GM12878 (cell line): Measurements from ENCODE around the gene RNF181. TPM values are rescaled to one million over a fixed set of nuclear protein-coding genes. Genes with fewer than 3 reads are reported as not detected.

ENCODE experiments used
- ATAC-seq: fragments of 200-7000 bp; cut with Tn5 transposase; 3 replicates; pipeline ENCODE4 v1.9.1; 2020; ENCODE audit warnings: mild to moderate bottlenecking, moderate library complexity
- BruUV-seq: library from RNA; stranded (reverse); fragments of 400-500 nt; replicated peaks from 2 replicates; lab custom pipeline; 2021; lab: Mats Ljungman, UMichigan
- CTCF ChIA-PET: fragments of 300-600 bp; sonication (Branson Sonifier 250); formaldehyde crosslinking; extraction: SDS; loops from one replicate; lab custom pipeline; 2021; ENCODE audit warnings: inconsistent platforms; lab: Yijun Ruan, JAX
- POLR2A ChIA-PET: fragments of 350-600 bp; formaldehyde crosslinking; extraction: SDS; loops from one replicate; lab custom pipeline; 2021; ENCODE audit warnings: inconsistent platforms; lab: Charles Lee
- RAD21 ChIA-PET: fragments of 300-600 bp; sonication (Branson Sonifier 250); formaldehyde crosslinking; loops from one replicate; lab custom pipeline; 2023; ENCODE audit warnings: antibody characterized with exemption; ENCODE audit not compliant: unreplicated experiment; lab: Charles Lee
- SMC1A ChIA-PET: fragments of 300-600 bp; sonication (Branson Sonifier 250); formaldehyde crosslinking; loops from one replicate; lab custom pipeline; 2023; ENCODE audit not compliant: unreplicated experiment, uncharacterized antibody; lab: Charles Lee
- DNase-seq: peaks from one replicate; pipeline ENCODE4 v3.0.0-alpha.2; 2011; ENCODE audit warnings: low read depth, low spot score
- FAIRE-seq: peaks from 3 replicates; lab custom pipeline; 2011; peaks lifted over from hg19 to GRCh38; lab: Jason Lieb, UNC
- H2AFZ ChIP-seq: 2 replicates; pipeline ENCODE4 v1.6.0; 2011; ENCODE audit warnings: low read depth, low read length, control low read depth; ENCODE audit not compliant: control insufficient read depth
- H3K27ac ChIP-seq: 2 replicates; pipeline ENCODE4 v1.5.1; 2011; ENCODE audit warnings: control low read depth; ENCODE audit not compliant: control insufficient read depth, insufficient read depth
- H3K27me3 ChIP-seq, 2 experiments: replicated peaks in 1 of 2; 2 replicates each; pipeline versions ENCODE4 v1.6.0 to v1.6.1; 2011; ENCODE audit warnings: low read length in 1 of 2; ENCODE audit not compliant: control insufficient read depth in 2 of 2, insufficient read depth in 2 of 2
- H3K36me3 ChIP-seq, 2 experiments: 2 replicates each; pipeline ENCODE4 v1.5.1; 2011; ENCODE audit warnings: low read length in 1 of 2; ENCODE audit not compliant: control insufficient read depth in 2 of 2, insufficient read depth in 2 of 2
- H3K4me1 ChIP-seq: 2 replicates; pipeline ENCODE4 v1.6.1; 2011; ENCODE audit warnings: mild to moderate bottlenecking, low read length, moderate library complexity, mixed read lengths; ENCODE audit not compliant: control insufficient read depth, insufficient read depth
- H3K4me2 ChIP-seq: 2 replicates; pipeline ENCODE4 v1.6.0; 2011; ENCODE audit warnings: control low read depth; ENCODE audit not compliant: control insufficient read depth, insufficient read depth
- H3K4me3 ChIP-seq: fragments of 200-600 bp; sonication (generic); 2 replicates; pipeline ENCODE4 v1.5.1; 2016
- H3K79me2 ChIP-seq: 2 replicates; pipeline ENCODE4 v1.6.0; 2011; ENCODE audit warnings: low read length; ENCODE audit not compliant: control insufficient read depth, insufficient read depth
- H3K9ac ChIP-seq: 2 replicates; pipeline ENCODE4 v1.8.0; 2011; ENCODE audit warnings: low read length, control low read depth, mixed read lengths; ENCODE audit not compliant: control insufficient read depth, insufficient read depth
- H3K9me3 ChIP-seq: replicated peaks from 3 replicates; pipeline ENCODE4 v1.5.1; 2011; ENCODE audit warnings: mild to moderate bottlenecking, low read length; ENCODE audit not compliant: control insufficient read depth, insufficient read depth
- H4K20me1 ChIP-seq: 2 replicates; pipeline ENCODE4 v1.6.0; 2011; ENCODE audit not compliant: control insufficient read depth, insufficient read depth
- IKZF1 ChIP-seq: fragments of 450-650 bp; conservative IDR thresholded peaks from 2 replicates; pipeline ENCODE4 v1.6.1; 2017; ENCODE audit warnings: antibody characterized with exemption, mild to moderate bottlenecking
- MEF2B ChIP-seq: fragments of 450-650 bp; IDR thresholded peaks from 2 replicates; pipeline ENCODE4 v1.6.1; 2018; ENCODE audit warnings: mild to moderate bottlenecking, moderate library complexity; ENCODE audit not compliant: partially characterized antibody, poor library complexity, severe bottlenecking
- NFXL1 ChIP-seq: fragments of 450-650 bp; IDR thresholded peaks from 2 replicates; pipeline ENCODE4 v1.6.1; 2017; ENCODE audit warnings: antibody characterized with exemption, mild to moderate bottlenecking, borderline replicate concordance
- RCOR1 ChIP-seq: conservative IDR thresholded peaks from 2 replicates; pipeline ENCODE4 v1.6.1; 2012; ENCODE audit warnings: low read depth, low read length, improper control_type of control experiment
- SIX5 ChIP-seq: IDR thresholded peaks from 2 replicates; pipeline ENCODE4 v1.6.1; 2011; ENCODE audit warnings: mild to moderate bottlenecking, low read depth, low read length, moderate library complexity; ENCODE audit not compliant: severe bottlenecking
- SPI1 ChIP-seq: IDR thresholded peaks from 2 replicates; pipeline ENCODE4 v1.6.1; 2011; ENCODE audit warnings: low read depth, mild to moderate bottlenecking, low read length, moderate library complexity, borderline replicate concordance; ENCODE audit not compliant: insufficient read depth
- SRF ChIP-seq, 2 experiments: IDR thresholded peaks; 2 replicates each; pipeline ENCODE4 v1.6.1; 2011; ENCODE audit warnings: low read depth in 2 of 2, low read length in 2 of 2, mild to moderate bottlenecking in 1 of 2, moderate library complexity in 1 of 2
- TCF12 ChIP-seq: IDR thresholded peaks from 2 replicates; pipeline ENCODE4 v1.6.1; 2011; ENCODE audit warnings: low read depth, mild to moderate bottlenecking, low read length
- ZBTB11 ChIP-seq: fragments of 450-650 bp; formaldehyde crosslinking; IDR thresholded peaks from 2 replicates; pipeline ENCODE4 v1.5.0; 2022; ENCODE audit warnings: mild to moderate bottlenecking, missing genetic modification characterization
- ZNF687 ChIP-seq: fragments of 450-650 bp; IDR thresholded peaks from 2 replicates; pipeline ENCODE4 v1.6.1; 2017; ENCODE audit warnings: mild to moderate bottlenecking, moderate library complexity
- WGBS: methylation state at CpG from one replicate; pipeline ENCODE4 v1.1.6; 2016; ENCODE audit warnings: low lambda C conversion rate; ENCODE audit not compliant: insufficient replicate concordance, insufficient coverage; ENCODE audit errors: missing lambda C conversion rate; 5-methylcytosine and 5-hydroxymethylcytosine counted together
- in situ Hi-C: fragments of 300-500 bp; cut with MboI; formaldehyde crosslinking; loops from 9 replicates; pipeline ENCODE4 v1.14.3; 2018; ENCODE audit warnings: mixed read lengths
- intact Hi-C: fragments of 100-400 bp; cut with micrococcal nuclease; formaldehyde crosslinking; loops from one replicate; pipeline ENCODE4 v1.14.2; 2022; ENCODE audit not compliant: unreplicated experiment
- polyA plus RNA-seq, 11 experiments: library from polyadenylated mRNA; depleted of rRNA in 4 of 11; unstranded in 6 of 11; stranded (reverse) in 5 of 11; fragments of >200 nt; fragmentation: Nextera tagmentation in 4 of 11; fragmentation: Illumina TruSeq in 1 of 11; extraction: Ambion mirVana in 4 of 11; extraction: Trizol in 1 of 11; gene quantifications; 1 replicate in 1 of 11; 2 replicates in 10 of 11; pipeline versions ENCODE4 v1.2.1 to v1.2.3, GENCODE V29; 2011 to 2016; ENCODE audit warnings: inconsistent platforms in 2 of 11, missing spikeins in 2 of 11, low read depth in 1 of 11
- total RNA-seq, 4 experiments: library from RNA; depleted of rRNA in 3 of 4; stranded (reverse); fragments of >200 nt in 3 of 4; fragmentation: Illumina TruSeq in 1 of 4; extraction: Trizol in 1 of 4; gene quantifications; 2 replicates each; pipeline versions ENCODE4 v1.2.1 to v1.2.3, GENCODE V29; 2013 to 2021
- TF ChIP-seq, protein P1 (sequence below): fragments of 450-650 bp; IDR thresholded peaks from 2 replicates; pipeline ENCODE4 v1.6.1; 2017; ENCODE audit warnings: low read depth, mild to moderate bottlenecking, moderate library complexity
- TF ChIP-seq, protein P2 (sequence below): IDR thresholded peaks from 2 replicates; pipeline ENCODE4 v1.6.1; 2012; ENCODE audit warnings: low read depth, low read length, improper control_type of control experiment

The RNF181 gene
- total and polyA plus RNA-seq, 10 of the 15 experiments (the other 5 are each of a cell fraction or from before 2014, with no cell fraction given), result 101 to 409 (median 213) TPM

- H3K9me3 ChIP-seq, result no peaks in the 10 kb centered on the region
- ChIA-PET CTCF (interaction anchor here (0.7 to 1.6 kb wide), 5 partner anchors 9 to 108 kb away, joined by 3 to 5 read pairs (median 3); partner anchors contain the start of gene RNF181), POLR2A (interaction anchor here (0.7 to 4.6 kb wide), 7 partner anchors 8 to 41 kb away, joined by 3 to 57 read pairs (median 5); partner anchors contain the start of genes GGCX, MAT2A, RNF181 and TMEM150A), RAD21 (interaction anchor here (0.8 to 1.2 kb wide), 6 partner anchors 27 to 225 kb away, joined by 3 to 4 read pairs (median 3); partner anchors contain the start of genes ELMOD3, RETSAT and SH2D6), SMC1A (interaction anchor here (0.6 to 4.4 kb wide), 10 partner anchors 8 to 261 kb away, joined by 3 to 20 read pairs (median 4); partner anchors contain the start of gene RNF181)
- TSS peak; percentile 68 for BruUV-seq
- peak overlapping the region; percentile 77 for H3K4me3 ChIP-seq
- H2AFZ ChIP-seq, result peak overlapping the region; percentile 11; the same call in 1 of the 2 replicates
- FAIRE-seq, result no peak
- peak overlapping the region; percentile 82 for H3K9ac ChIP-seq
- WGBS, result 64% methylated on average over 6 of the region's 6 CpGs
- peak overlapping the region; percentile 77 for H3K27ac ChIP-seq
- intact Hi-C loops, result no loop called here
- H3K4me1 ChIP-seq, result peaks cover 19% of the 10 kb centered on the region
- H3K27me3 ChIP-seq, result no peaks in the 10 kb centered on the region
- peaks cover 26% of the 10 kb centered on the region for H3K79me2 ChIP-seq
- DNase-seq, result no peak
- peak; percentile 12; the same call in 2 of the 3 replicates for ATAC-seq
- no peaks in the 10 kb centered on the region for H4K20me1 ChIP-seq
- peak overlapping the region; percentile 85 for H3K4me2 ChIP-seq
- in situ Hi-C loops, result no loop called here
- peaks cover 0 to 6% of the 10 kb centered on the region in 2 experiments; a peak in 2 of 4 replicates for H3K36me3 ChIP-seq
- TF ChIP-seq ZNF687 (no peak), RCOR1 (no peak), NFXL1 (no peak), SPI1 (peak; percentile 61; the same call in 1 of the 2 replicates), ZBTB11 (CRISPR knock-in tag) (no peak), IKZF1 (0 out of 2 replicates have a peak, but pooled peaks have one; percentile 37), SIX5 (no peak), TCF12 (0 out of 2 replicates have a peak, but pooled peaks have one; percentile 22), MEF2B (peak; percentile 56), SRF (IDR thresholded peaks at IDR 0.05; ENCODE audit: low read depth in 2 of 2, low read length in 2 of 2) (no peak)
- TF ChIP-seq, protein P1, sequence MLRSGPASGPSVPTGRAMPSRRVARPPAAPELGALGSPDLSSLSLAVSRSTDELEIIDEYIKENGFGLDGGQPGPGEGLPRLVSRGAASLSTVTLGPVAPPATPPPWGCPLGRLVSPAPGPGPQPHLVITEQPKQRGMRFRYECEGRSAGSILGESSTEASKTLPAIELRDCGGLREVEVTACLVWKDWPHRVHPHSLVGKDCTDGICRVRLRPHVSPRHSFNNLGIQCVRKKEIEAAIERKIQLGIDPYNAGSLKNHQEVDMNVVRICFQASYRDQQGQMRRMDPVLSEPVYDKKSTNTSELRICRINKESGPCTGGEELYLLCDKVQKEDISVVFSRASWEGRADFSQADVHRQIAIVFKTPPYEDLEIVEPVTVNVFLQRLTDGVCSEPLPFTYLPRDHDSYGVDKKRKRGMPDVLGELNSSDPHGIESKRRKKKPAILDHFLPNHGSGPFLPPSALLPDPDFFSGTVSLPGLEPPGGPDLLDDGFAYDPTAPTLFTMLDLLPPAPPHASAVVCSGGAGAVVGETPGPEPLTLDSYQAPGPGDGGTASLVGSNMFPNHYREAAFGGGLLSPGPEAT, result no peak
- TF ChIP-seq, protein P2, sequence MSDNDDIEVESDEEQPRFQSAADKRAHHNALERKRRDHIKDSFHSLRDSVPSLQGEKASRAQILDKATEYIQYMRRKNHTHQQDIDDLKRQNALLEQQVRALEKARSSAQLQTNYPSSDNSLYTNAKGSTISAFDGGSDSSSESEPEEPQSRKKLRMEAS, result no peak
These were observed 16.1 kb upstream of the RNF181 start for GRCh38 chr2:85579266-85579935.
